AG09319 (cell line): ENCODE results near the gene ARHGEF28.

Experiments
- DNase-seq: peaks from one replicate; pipeline ENCODE4 v3.0.0-alpha.2; 2010; ENCODE audit warnings: low read depth; ENCODE audit errors: extremely low read depth
- CTCF ChIP-seq: IDR thresholded peaks from 2 replicates; pipeline ENCODE4 v1.5.1; 2011; ENCODE audit warnings: low read depth, mild to moderate bottlenecking, inconsistent platforms, low read length, moderate library complexity

ARHGEF28 gene

GRCh38 chr5:73940026-73940425 is 314.0 kb downstream of the ARHGEF28 start:
- no peak for TF ChIP-seq CTCF
- DNase-seq = no peak

- TF ChIP-seq CTCF = no peak
- DNase-seq = no peak
Observed at GRCh38 chr5:73940801-73941200, 314.8 kb downstream of the ARHGEF28 start.

- DNase-seq = no peak
- no peak for TF ChIP-seq CTCF
Observed at GRCh38 chr5:73942783-73943182, 316.8 kb downstream of the ARHGEF28 start.

- no peak for TF ChIP-seq CTCF
- DNase-seq = no peak
Observed at GRCh38 chr5:73943397-73943796, 317.4 kb downstream of the ARHGEF28 start.

- no peak for DNase-seq
- no peak for TF ChIP-seq CTCF
Observed at GRCh38 chr5:73944581-73944980, 318.6 kb downstream of the ARHGEF28 start.

GRCh38 chr5:73945505-73945904 is 319.5 kb downstream of the ARHGEF28 start:
- TF ChIP-seq CTCF = peak; percentile 20
- no peak for DNase-seq

GRCh38 chr5:73946278-73946677 is 320.3 kb downstream of the ARHGEF28 start:
- TF ChIP-seq CTCF = no peak
- DNase-seq = no peak
